ENCODE measurements around the gene KRT8.

DNA sequence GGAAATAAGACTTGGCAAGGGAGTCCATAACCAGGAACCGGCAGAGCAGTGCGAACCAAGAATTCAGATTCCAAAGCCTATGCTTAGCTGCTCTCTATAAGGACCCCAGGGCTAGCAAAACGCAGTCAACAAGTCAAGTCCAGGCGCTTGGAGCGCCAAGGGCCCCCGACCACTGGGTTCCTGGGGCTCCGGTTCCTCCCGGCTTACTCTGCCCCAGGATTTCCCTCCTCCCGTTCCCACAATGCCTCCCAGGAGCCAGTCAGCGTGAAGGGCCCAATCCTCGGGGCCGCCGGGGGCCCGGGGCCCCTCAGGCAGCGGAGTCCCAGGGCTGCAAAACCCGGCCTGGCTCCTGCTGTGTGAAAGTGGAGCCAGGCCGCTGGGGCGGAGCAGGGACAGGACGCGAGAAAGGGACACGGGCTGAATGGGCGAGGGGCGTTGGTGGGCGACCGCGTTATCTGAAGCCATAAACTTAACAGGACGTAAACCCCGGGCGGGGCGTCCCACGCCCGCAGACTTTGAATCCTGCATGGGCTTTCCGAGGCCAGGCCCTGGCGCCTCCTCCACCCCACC is 1.5 kb downstream of the KRT8 start:
- TF ChIP-seq, protein P1, sequence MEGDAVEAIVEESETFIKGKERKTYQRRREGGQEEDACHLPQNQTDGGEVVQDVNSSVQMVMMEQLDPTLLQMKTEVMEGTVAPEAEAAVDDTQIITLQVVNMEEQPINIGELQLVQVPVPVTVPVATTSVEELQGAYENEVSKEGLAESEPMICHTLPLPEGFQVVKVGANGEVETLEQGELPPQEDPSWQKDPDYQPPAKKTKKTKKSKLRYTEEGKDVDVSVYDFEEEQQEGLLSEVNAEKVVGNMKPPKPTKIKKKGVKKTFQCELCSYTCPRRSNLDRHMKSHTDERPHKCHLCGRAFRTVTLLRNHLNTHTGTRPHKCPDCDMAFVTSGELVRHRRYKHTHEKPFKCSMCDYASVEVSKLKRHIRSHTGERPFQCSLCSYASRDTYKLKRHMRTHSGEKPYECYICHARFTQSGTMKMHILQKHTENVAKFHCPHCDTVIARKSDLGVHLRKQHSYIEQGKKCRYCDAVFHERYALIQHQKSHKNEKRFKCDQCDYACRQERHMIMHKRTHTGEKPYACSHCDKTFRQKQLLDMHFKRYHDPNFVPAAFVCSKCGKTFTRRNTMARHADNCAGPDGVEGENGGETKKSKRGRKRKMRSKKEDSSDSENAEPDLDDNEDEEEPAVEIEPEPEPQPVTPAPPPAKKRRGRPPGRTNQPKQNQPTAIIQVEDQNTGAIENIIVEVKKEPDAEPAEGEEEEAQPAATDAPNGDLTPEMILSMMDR (conservative IDR thresholded peaks at IDR 0.05; ENCODE audit: low read length) = no peak
- TF ChIP-seq EZH2phosphoT487 (IDR thresholded peaks at IDR 0.05; ENCODE audit: borderline replicate concordance, low read depth, low read length) = no peak

Data from OCI-LY7 (cell line).